Measurements from ENCODE around the gene DEUP1. TPM values are rescaled to one million over a fixed set of nuclear protein-coding genes. Genes with fewer than 3 reads are reported as not detected.

Gene DEUP1
- total RNA-seq, 1 experiment from 2014 or later: not detected

DNA sequence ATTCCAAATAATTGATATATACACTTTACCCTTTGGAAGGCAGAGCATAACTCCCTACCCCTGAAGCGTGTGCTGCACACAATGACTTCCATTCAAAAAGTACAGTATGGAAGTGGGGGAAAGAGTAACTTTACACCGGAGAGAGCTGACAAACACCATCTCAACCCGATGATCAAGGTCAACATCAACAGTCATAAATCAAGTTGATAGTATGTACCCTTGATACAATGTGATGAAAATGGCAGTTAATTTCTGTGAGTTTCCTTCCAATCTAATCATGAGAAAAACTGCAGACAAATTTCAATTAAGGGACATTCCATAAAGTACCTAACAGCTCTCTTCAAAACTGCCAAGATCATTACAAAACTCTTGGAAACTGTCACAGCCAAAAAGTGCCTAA lies 6.0 kb upstream of the DEUP1 start:
- Histone ChIP-seq H3K36me3 (replicated peaks; ENCODE audit: control insufficient read depth, insufficient read depth, low read length) (no peaks in the 10 kb centered on the region), H3K4me3 (ENCODE audit: insufficient read depth, low read depth, low read length) (no peak overlapping the region), H3K27me3 (ENCODE audit: control insufficient read depth, insufficient read depth, low read length) (peaks cover 2% of the 10 kb centered on the region; the same call in 1 of the 2 replicates)
- no peak for DNase-seq

DNA sequence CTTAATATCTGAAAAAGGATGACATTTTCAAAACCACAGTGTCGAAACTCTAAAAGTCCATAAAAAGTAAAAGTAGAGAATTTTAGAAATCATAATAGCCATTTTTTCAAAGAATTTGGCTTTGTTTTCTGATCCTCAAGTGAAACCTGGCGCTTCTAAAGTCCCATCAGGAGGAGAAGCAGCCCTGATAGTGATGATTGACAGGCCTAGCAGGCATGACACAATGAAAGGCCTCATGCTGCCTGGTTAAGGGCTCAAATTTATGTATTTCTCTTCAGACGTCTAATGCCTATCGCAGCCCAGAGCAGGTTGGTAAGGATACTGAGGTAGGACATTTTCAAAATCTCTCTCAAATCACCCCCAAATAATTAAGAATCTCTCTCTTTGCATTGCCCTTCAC lies 3.9 kb upstream of the DEUP1 start:
- H3K27me3 ChIP-seq (ENCODE audit: control insufficient read depth, insufficient read depth, low read length): peaks cover 17% of the 10 kb centered on the region
- no peaks in the 10 kb centered on the region for H3K36me3 ChIP-seq (replicated peaks; ENCODE audit: control insufficient read depth, insufficient read depth, low read length)
- DNase-seq: no peak
- H3K4me3 ChIP-seq (ENCODE audit: insufficient read depth, low read depth, low read length): no peak overlapping the region

DNA sequence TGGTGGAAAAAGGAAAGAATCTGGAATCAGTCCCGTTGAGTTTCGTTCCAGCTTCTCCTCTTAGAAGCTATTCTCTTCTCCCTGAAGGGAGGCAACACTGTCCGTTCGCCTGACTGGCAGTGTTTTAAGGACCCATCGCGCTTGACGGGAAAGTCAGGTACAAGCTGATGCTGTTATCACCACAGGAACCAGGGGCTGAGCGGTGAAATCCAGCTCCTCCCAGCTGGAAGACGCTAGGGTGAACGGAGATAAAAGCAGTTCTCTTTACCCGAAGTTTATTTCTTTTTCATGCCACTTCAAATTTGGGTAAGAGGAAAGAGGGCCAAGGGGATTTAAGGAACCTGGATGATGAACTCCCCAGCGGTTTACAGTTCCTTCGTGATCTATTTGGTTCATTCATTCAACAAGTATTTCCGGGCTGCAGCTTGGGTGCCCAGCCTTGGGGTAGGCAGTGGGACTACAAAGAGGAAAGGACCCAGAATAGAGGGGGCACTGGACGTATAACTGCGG lies 551 bp upstream of the DEUP1 start:
- peaks cover 17% of the 10 kb centered on the region for H3K27me3 ChIP-seq (ENCODE audit: control insufficient read depth, insufficient read depth, low read length)
- H3K4me3 ChIP-seq (ENCODE audit: insufficient read depth, low read depth, low read length): peak overlapping the region; percentile 55
- no peaks in the 10 kb centered on the region for H3K36me3 ChIP-seq (replicated peaks; ENCODE audit: control insufficient read depth, insufficient read depth, low read length)
- peak; percentile 64 for DNase-seq

DNA sequence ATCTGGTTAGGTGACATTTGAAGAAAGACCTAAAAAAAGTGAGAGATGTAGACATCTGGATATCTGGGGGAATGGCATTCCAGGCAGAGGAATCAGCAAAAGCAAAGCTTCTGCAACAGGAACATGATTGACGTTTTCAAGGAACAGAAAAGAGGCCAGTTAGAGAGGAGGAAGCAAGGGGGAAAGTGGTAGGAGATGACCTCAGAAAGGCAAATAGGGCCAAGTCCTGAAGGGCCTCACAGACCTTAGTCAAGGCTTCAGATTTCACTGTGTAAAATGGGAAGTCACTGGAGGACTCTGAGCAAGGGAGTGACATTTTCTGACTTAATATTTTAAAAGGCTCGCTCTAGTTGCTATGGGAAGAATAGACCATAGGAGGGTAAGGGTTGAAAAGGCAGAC lies 9.7 kb downstream of the DEUP1 start:
- Histone ChIP-seq H3K27me3 (ENCODE audit: control insufficient read depth, insufficient read depth, low read length) (no peaks in the 10 kb centered on the region), H3K36me3 (replicated peaks; ENCODE audit: control insufficient read depth, insufficient read depth, low read length) (no peaks in the 10 kb centered on the region), H3K4me3 (ENCODE audit: insufficient read depth, low read depth, low read length) (no peak overlapping the region)
- no peak for DNase-seq

DNA sequence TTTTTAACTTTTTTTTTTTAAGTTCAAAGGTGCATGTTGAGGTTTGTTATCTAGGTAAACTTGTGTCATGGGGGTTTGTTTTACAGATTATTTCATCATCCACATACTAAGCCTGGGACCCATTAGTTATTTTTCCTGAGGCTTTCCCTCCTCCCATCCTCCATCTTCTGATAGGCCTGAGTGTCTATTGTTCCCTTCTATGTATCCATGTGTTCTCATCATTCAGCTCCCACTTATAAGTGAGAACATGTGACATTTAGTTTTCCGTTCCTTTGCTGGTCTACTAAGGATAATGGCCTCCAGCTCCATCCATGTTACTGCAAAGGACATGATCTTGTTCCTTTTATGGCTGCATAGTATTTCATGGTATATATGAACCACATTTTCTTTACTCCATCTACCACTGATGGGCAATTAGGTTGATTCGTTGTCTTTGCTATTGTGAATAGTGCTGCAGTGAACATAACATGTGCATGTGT lies 14.4 kb downstream of the DEUP1 start:
- no peaks in the 10 kb centered on the region for H3K36me3 ChIP-seq (replicated peaks; ENCODE audit: control insufficient read depth, insufficient read depth, low read length)
- H3K27me3 ChIP-seq (ENCODE audit: control insufficient read depth, insufficient read depth, low read length): no peaks in the 10 kb centered on the region
- no peak overlapping the region for H3K4me3 ChIP-seq (ENCODE audit: insufficient read depth, low read depth, low read length)
- no peak for DNase-seq

DNA sequence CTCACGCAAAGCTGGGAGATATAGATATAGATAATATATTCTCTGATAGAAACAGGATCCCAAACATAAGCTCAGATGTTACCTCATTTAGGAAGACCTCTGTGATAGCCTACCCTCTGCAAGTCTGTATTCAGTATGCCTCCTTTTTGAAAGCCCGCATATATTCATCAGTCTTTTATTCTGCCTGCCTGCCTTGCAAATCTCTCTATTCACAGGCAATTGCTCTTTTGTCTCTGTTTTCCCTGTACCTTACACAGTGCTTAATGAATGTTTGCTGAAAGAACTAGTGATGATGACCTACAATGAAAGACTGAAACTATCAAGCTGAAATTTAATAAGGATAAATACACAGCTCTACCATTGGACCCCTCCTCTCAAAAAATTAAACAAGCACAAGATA lies 18.4 kb downstream of the DEUP1 start:
- H3K4me3 ChIP-seq (ENCODE audit: insufficient read depth, low read depth, low read length): no peak overlapping the region
- no peaks in the 10 kb centered on the region for H3K27me3 ChIP-seq (ENCODE audit: control insufficient read depth, insufficient read depth, low read length)
- DNase-seq: no peak
- no peaks in the 10 kb centered on the region for H3K36me3 ChIP-seq (replicated peaks; ENCODE audit: control insufficient read depth, insufficient read depth, low read length)

DNA sequence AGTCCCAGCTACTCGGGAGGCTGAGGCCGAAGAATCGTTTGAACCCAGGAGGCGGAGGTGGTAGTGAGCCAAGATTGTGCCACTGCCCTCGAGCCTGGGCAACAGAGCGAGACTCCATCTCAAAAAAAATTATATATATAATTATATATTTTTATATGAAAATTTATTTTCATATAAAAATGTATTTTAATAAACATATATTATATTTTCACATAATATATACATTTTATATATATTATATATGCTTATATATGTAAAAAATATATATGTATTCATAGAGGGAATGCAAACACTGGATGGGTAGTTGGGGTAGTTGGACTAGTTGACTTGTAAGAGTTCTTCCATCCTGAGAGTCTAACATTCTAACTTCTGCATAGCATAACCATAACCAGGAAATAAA lies 20.3 kb downstream of the DEUP1 start:
- Histone ChIP-seq H3K4me3 (ENCODE audit: insufficient read depth, low read depth, low read length) (no peak overlapping the region), H3K27me3 (ENCODE audit: control insufficient read depth, insufficient read depth, low read length) (no peaks in the 10 kb centered on the region), H3K36me3 (replicated peaks; ENCODE audit: control insufficient read depth, insufficient read depth, low read length) (no peaks in the 10 kb centered on the region)
- no peak for DNase-seq

DNA sequence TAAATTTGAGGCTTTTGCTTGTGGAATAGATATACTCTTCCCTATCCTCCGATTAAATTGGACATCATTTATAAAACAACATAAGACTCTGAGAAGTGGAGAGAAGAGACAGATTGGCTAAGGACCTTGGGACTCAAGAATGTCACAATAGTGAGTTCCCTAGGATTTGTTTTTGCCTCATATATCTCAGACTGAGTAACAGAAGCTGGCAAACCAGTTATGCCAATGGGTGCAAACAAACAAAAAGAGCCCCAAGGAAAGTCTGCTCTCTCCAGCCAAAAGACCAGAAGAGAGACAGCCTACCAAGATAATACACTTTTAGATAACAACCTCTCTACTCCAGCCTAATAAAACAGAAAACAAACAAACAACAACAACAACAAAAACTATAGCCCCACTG lies 28.9 kb downstream of the DEUP1 start:
- Histone ChIP-seq H3K36me3 (replicated peaks; ENCODE audit: control insufficient read depth, insufficient read depth, low read length) (no peaks in the 10 kb centered on the region), H3K4me3 (ENCODE audit: insufficient read depth, low read depth, low read length) (no peak overlapping the region), H3K27me3 (ENCODE audit: control insufficient read depth, insufficient read depth, low read length) (no peaks in the 10 kb centered on the region)
- DNase-seq: no peak

DNA sequence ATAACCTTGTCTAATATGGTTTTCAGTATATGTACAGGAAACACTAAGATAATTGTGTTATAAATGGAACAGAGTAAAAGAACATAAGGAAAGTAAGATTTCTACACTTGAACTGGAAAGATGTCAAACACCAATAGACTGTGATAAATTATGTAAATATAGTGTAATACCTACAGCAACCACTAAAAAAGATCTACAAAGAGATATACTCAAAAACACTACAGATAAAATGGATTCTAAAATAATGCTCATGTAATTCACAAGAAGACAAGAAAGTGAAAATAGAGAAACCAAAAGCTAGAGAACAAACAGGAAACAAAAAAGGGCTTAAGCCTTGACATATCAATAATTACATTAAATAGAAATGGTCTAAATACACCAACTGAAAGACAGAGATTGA lies 30.9 kb downstream of the DEUP1 start:
- H3K36me3 ChIP-seq (replicated peaks; ENCODE audit: control insufficient read depth, insufficient read depth, low read length): no peaks in the 10 kb centered on the region
- no peaks in the 10 kb centered on the region for H3K27me3 ChIP-seq (ENCODE audit: control insufficient read depth, insufficient read depth, low read length)
- no peak for DNase-seq
- no peak overlapping the region for H3K4me3 ChIP-seq (ENCODE audit: insufficient read depth, low read depth, low read length)

DNA sequence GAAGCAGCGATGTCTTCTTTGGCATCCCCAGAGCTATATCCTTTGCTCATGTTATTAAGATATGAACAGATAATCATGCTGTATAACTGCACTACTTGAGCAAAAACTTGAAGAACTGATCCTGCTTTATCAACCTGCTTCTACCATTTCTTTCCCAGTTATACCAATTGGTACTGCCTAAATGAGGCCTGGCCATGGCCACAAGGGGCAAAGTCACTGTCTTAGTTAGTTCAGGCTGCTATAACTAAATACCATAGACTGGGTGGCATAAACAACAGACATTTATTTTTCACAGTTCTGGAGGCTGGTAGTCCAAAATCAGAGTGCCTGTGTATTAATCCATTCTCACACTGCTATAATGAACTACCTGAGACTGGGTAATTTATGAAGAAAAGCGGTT lies 37.5 kb downstream of the DEUP1 start:
- H3K4me3 ChIP-seq (ENCODE audit: insufficient read depth, low read depth, low read length): no peak overlapping the region
- no peaks in the 10 kb centered on the region for H3K36me3 ChIP-seq (replicated peaks; ENCODE audit: control insufficient read depth, insufficient read depth, low read length)
- DNase-seq: no peak
- no peaks in the 10 kb centered on the region for H3K27me3 ChIP-seq (ENCODE audit: control insufficient read depth, insufficient read depth, low read length)

DNA sequence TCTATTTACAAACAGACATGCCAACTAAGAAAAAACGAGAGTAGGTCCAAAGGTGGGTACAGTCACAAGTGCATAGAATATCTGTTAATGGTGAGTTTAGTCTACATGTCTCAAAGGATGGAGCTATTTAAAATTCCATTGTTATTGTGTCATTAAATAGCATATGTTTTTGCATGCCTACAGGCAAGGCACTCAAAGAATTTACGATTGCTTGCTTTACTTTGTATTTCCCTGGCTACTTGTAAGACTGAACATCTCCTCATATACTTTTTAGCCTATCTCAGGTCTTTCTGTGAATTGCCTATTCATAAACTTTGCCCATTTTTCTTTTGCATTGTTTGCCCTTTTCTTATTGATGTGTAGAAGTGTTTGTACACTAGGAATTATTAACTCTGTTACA lies 39.7 kb downstream of the DEUP1 start:
- no peak for DNase-seq
- H3K27me3 ChIP-seq (ENCODE audit: control insufficient read depth, insufficient read depth, low read length): no peaks in the 10 kb centered on the region
- H3K36me3 ChIP-seq (replicated peaks; ENCODE audit: control insufficient read depth, insufficient read depth, low read length): no peaks in the 10 kb centered on the region
- H3K4me3 ChIP-seq (ENCODE audit: insufficient read depth, low read depth, low read length): no peak overlapping the region

DNA sequence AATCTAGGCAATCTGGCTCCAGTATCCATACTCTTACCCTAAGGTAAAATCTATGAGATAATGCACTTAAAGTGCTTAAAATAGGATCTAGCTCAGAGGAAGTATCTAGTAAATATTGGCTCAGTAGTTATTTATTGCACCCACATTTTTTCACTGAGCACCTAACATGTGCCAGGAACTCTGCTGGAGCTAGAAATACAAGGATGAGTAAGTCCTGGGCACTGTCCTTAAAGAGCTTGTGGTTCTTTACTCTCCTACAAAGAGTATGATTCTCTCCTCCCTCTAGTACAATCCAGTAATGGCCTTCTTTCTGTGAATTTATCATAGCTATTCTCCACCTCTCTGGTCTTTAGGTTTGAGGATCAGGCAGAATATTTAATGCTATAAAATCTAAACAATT lies 59.2 kb downstream of the DEUP1 start:
- Histone ChIP-seq H3K27me3 (ENCODE audit: control insufficient read depth, insufficient read depth, low read length) (no peaks in the 10 kb centered on the region), H3K4me3 (ENCODE audit: insufficient read depth, low read depth, low read length) (no peak overlapping the region), H3K36me3 (replicated peaks; ENCODE audit: control insufficient read depth, insufficient read depth, low read length) (no peaks in the 10 kb centered on the region)
- DNase-seq: no peak

DNA sequence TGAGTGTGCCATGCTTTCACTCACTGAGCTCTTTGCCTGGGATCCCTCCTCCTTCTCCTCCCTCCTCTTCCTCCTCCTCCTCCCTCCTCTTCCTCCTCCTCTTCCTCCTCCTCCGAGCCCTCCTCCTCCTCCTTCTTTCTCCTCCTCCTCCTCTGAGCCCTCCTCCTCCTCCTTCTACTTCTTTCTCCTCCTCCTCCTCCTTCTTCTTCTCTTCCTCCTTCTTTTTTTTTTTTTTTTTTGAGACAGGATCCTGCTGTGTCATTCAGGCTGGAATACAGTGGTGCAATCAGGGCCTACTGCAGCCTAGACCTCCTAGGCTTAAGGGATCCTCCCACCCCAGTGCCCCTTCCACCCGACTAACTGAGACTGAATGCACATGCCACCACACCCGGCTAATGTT lies 62.3 kb downstream of the DEUP1 start:
- no peak for DNase-seq
- H3K4me3 ChIP-seq (ENCODE audit: insufficient read depth, low read depth, low read length): no peak overlapping the region

DNA sequence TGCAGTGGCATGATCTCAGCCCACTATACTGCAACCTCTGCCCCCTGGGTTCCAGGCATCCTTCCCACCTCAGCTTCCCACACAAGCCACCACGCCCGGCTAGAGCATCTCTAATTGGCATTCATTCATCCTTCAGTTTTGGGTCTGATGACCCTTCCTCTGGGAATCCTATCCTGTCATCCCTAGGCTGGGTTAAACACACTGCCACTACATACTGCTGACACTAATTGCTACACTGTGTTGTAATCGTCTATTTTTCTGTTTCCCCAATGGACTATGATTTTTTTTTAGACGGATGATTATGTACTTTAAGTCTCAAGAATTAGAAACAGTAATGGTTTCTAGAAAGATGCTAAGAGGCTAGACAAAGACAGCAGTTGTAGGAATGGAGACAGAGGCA lies 62.8 kb downstream of the DEUP1 start:
- no peaks in the 10 kb centered on the region for H3K36me3 ChIP-seq (replicated peaks; ENCODE audit: control insufficient read depth, insufficient read depth, low read length)
- H3K27me3 ChIP-seq (ENCODE audit: control insufficient read depth, insufficient read depth, low read length): no peaks in the 10 kb centered on the region
- no peak for DNase-seq
- H3K4me3 ChIP-seq (ENCODE audit: insufficient read depth, low read depth, low read length): no peak overlapping the region

More for the DNA sequence above, 62.3 kb downstream of the DEUP1 start:
- Histone ChIP-seq H3K27me3 (ENCODE audit: control insufficient read depth, insufficient read depth, low read length) (no peaks in the 10 kb centered on the region), H3K36me3 (replicated peaks; ENCODE audit: control insufficient read depth, insufficient read depth, low read length) (no peaks in the 10 kb centered on the region)

DNA sequence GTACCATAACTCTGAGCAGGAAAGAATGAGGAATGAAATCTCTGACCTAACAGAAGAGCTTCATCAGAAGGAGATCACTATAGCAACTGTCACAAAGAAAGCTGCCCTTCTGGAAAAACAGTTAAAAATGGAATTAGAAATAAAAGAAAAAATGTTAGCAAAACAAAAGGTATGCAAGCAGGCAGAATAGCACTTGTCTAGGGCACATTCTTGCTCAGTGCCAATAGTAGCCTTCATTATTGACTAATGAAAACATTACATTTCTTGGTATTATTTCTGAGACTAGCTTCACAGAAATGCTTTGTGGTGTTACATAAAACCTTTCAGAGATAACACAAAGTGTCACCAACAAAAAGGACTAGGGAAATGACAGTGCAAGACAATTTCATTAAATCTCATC lies 63.9 kb downstream of the DEUP1 start:
- no peak for DNase-seq
- H3K27me3 ChIP-seq (ENCODE audit: control insufficient read depth, insufficient read depth, low read length): no peaks in the 10 kb centered on the region; the same call in 1 of the 2 replicates
- no peaks in the 10 kb centered on the region for H3K36me3 ChIP-seq (replicated peaks; ENCODE audit: control insufficient read depth, insufficient read depth, low read length)
- H3K4me3 ChIP-seq (ENCODE audit: insufficient read depth, low read depth, low read length): no peak overlapping the region

DNA sequence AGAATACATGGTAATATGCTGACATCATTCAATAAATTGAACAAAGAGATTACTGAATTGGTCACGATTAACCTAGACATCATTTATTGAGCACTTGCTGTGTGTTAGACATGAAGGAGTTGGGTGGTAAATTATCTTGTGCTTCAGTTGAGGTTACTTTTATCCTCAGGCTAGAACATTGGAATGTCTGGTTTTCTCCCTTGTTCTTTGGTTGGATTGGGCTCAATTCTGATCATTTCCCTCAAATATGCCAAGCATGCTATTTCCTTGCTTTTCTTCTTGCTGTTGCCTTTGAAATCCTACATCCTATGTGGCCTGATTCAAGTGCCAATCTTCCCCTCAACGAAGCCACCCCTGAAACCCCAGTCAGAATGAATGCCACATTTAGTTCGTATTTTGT lies 65.8 kb downstream of the DEUP1 start:
- no peak for DNase-seq
- Histone ChIP-seq H3K4me3 (ENCODE audit: insufficient read depth, low read depth, low read length) (no peak overlapping the region), H3K36me3 (replicated peaks; ENCODE audit: control insufficient read depth, insufficient read depth, low read length) (no peaks in the 10 kb centered on the region), H3K27me3 (ENCODE audit: control insufficient read depth, insufficient read depth, low read length) (no peaks in the 10 kb centered on the region; the same call in 1 of the 2 replicates)
